HCT116 (cell line): ENCODE measurements around the gene LRRC2. TPM values are rescaled to one million over a fixed set of nuclear protein-coding genes. Genes with fewer than 3 reads are reported as not detected.

Source experiments
- ATAC-seq: fragments of 200-7000 bp; cut with Tn5 transposase; 2 replicates; pipeline ENCODE4 v1.9.1; 2020; ENCODE audit warnings: mild to moderate bottlenecking, moderate library complexity
- BruUV-seq: library from RNA; stranded (reverse); fragments of 400-500 nt; replicated peaks from 2 replicates; lab custom pipeline; 2021; lab: Mats Ljungman, UMichigan
- CTCF ChIA-PET: fragments of 300-600 bp; sonication (Branson Sonifier 250); formaldehyde crosslinking; loops from one replicate; lab custom pipeline; 2021; ENCODE audit warnings: antibody characterized with exemption; lab: Charles Lee
- POLR2A ChIA-PET: fragments of 300-600, 350-600 bp; sonication (Branson Sonifier 250); formaldehyde crosslinking; loops from one replicate; lab custom pipeline; 2021; ENCODE audit warnings: antibody characterized with exemption; lab: Charles Lee
- RAD21 ChIA-PET, 2 experiments: fragments of 300-600 bp; sonication (Branson Sonifier 250); formaldehyde crosslinking; loops; one replicate each; lab custom pipeline; 2023; ENCODE audit warnings: low total read pairs in 2 of 2; ENCODE audit not compliant: uncharacterized antibody in 2 of 2, unreplicated experiment in 2 of 2, low non-redundant PET in 1 of 2; lab: Charles Lee
- DNase-seq: peaks from one replicate; pipeline ENCODE4 v3.0.0-alpha.2; 2010; ENCODE audit warnings: low read depth, low spot score
- H2AFZ ChIP-seq: fragments of 200-600 bp; shearing (Covaris generic), sonication (generic); 2 replicates; pipeline ENCODE4 v1.6.1; 2017; ENCODE audit warnings: low read depth, mixed run types, mixed read lengths, antibody characterized with exemption, low read length; ENCODE audit not compliant: poor library complexity, severe bottlenecking
- H3K27ac ChIP-seq: 2 replicates; pipeline ENCODE4 v1.5.1; 2012; ENCODE audit warnings: low read depth, low read length
- H3K27me3 ChIP-seq: fragments of 200-600 bp; sonication (generic); 2 replicates; pipeline ENCODE4 v1.6.1; 2016; ENCODE audit warnings: mixed run types, low read length, mixed read lengths; ENCODE audit not compliant: insufficient read depth
- H3K36me3 ChIP-seq, 2 experiments: fragments of 200-500 bp in 1 of 2; fragments of 200-600 bp in 1 of 2; sonication (Bioruptor generic) in 1 of 2; sonication (generic) in 1 of 2; 2 replicates each; pipeline versions ENCODE4 v1.5.1 to v1.6.1; 2014 to 2016; ENCODE audit warnings: low read length in 2 of 2, inconsistent platforms in 1 of 2, mixed read lengths in 1 of 2, mixed run types in 1 of 2; ENCODE audit not compliant: insufficient read depth in 2 of 2, control insufficient read depth in 1 of 2
- H3K4me1 ChIP-seq, 2 experiments: fragments of 200-600 bp in 1 of 2; sonication (generic) in 1 of 2; 2 replicates each; pipeline versions ENCODE4 v1.5.1 to v1.6.1; 2012 to 2017; ENCODE audit warnings: low read length in 2 of 2, inconsistent platforms in 1 of 2, mild to moderate bottlenecking in 1 of 2, mixed read lengths in 1 of 2, mixed run types in 1 of 2, moderate library complexity in 1 of 2; ENCODE audit not compliant: insufficient read depth in 2 of 2, control insufficient read depth in 1 of 2
- H3K4me2 ChIP-seq: fragments of 200-600 bp; sonication (generic); 2 replicates; pipeline ENCODE4 v1.6.1; 2017; ENCODE audit warnings: mixed run types, low read length, mixed read lengths
- H3K4me3 ChIP-seq, 2 experiments: fragments of 200-600 bp in 1 of 2; sonication (generic) in 1 of 2; replicated peaks in 1 of 2; 2 replicates each; pipeline ENCODE4 v1.5.1; 2011 to 2016; ENCODE audit warnings: low read length in 2 of 2, control low read depth in 1 of 2, low read depth in 1 of 2, mild to moderate bottlenecking in 1 of 2, mixed read lengths in 1 of 2, mixed run types in 1 of 2
- H3K79me2 ChIP-seq: fragments of 200-600 bp; sonication (generic); 2 replicates; pipeline ENCODE4 v1.6.1; 2017; ENCODE audit warnings: mild to moderate bottlenecking, mixed run types, low read length, moderate library complexity, mixed read lengths; ENCODE audit not compliant: insufficient read depth
- H3K9ac ChIP-seq: fragments of 200-600 bp; sonication (generic); 2 replicates; pipeline ENCODE4 v1.6.1; 2016; ENCODE audit warnings: low read length, mixed read lengths
- H3K9me2 ChIP-seq: fragments of 200-600 bp; sonication (generic), shearing (Covaris generic); 2 replicates; pipeline ENCODE4 v1.6.1; 2017; ENCODE audit warnings: mixed run types, mild to moderate bottlenecking, moderate library complexity; ENCODE audit not compliant: insufficient read depth
- H3K9me3 ChIP-seq, 2 experiments: fragments of 200-500 bp in 1 of 2; fragments of 200-600 bp in 1 of 2; sonication (Bioruptor generic) in 1 of 2; sonication (generic) in 1 of 2; 2 replicates each; pipeline ENCODE4 v1.6.1; 2014 to 2017; ENCODE audit warnings: low read length in 2 of 2, mixed read lengths in 2 of 2, inconsistent platforms in 1 of 2, low read depth in 1 of 2, mild to moderate bottlenecking in 1 of 2, mixed run types in 1 of 2, moderate library complexity in 1 of 2; ENCODE audit not compliant: control insufficient read depth in 1 of 2, insufficient read depth in 1 of 2
- H4K20me1 ChIP-seq: fragments of 200-600 bp; sonication (generic), shearing (Covaris generic); 2 replicates; pipeline ENCODE4 v1.6.1; 2017; ENCODE audit warnings: mixed run types, mild to moderate bottlenecking, moderate library complexity; ENCODE audit not compliant: insufficient read depth
- CEBPB ChIP-seq: IDR thresholded peaks from 2 replicates; pipeline ENCODE4 v1.6.1; 2012; ENCODE audit warnings: low read depth
- EGR1 ChIP-seq: IDR thresholded peaks from 2 replicates; pipeline ENCODE4 v1.6.1; 2012; ENCODE audit warnings: low read depth
- EZH2 ChIP-seq: fragments of 200-600 bp; sonication (generic); IDR thresholded peaks from 2 replicates; pipeline ENCODE4 v1.6.1; 2017; ENCODE audit warnings: antibody characterized with exemption, mixed run types
- EZH2phosphoT487 ChIP-seq: fragments of 200-600 bp; IDR thresholded peaks from 2 replicates; pipeline ENCODE4 v1.6.1; 2018; ENCODE audit warnings: antibody characterized with exemption, borderline replicate concordance
- JUND ChIP-seq: IDR thresholded peaks from 2 replicates; pipeline ENCODE4 v1.6.1; 2012
- POLR2AphosphoS5 ChIP-seq: IDR thresholded peaks from 2 replicates; pipeline ENCODE4 v1.6.1; 2011; ENCODE audit warnings: mild to moderate bottlenecking, low read depth, low read length, moderate library complexity
- SP1 ChIP-seq: IDR thresholded peaks from 2 replicates; pipeline ENCODE4 v1.6.1; 2012; ENCODE audit warnings: low read depth
- TCF7L2 ChIP-seq: IDR thresholded peaks from 2 replicates; pipeline ENCODE4 v1.7.0; 2011; ENCODE audit warnings: borderline replicate concordance, inconsistent platforms; ENCODE audit not compliant: insufficient read depth, insufficient read length; ENCODE audit errors: extremely low read depth
- ZFX ChIP-seq: fragments of 450-650 bp; IDR thresholded peaks from 2 replicates; pipeline ENCODE4 v1.6.1; 2017
- ZNF274 ChIP-seq: fragments of 200-500 bp; sonication (Bioruptor generic); IDR thresholded peaks from 2 replicates; pipeline ENCODE4 v1.6.1; 2014; ENCODE audit warnings: mild to moderate bottlenecking, low read depth, low read length, inconsistent platforms
- intact Hi-C: fragments of 100-400 bp; cut with micrococcal nuclease; formaldehyde crosslinking; loops from 2 replicates; pipeline ENCODE4 v1.10.0; 2022
- total RNA-seq: library from RNA; stranded (reverse); gene quantifications from one replicate; pipeline ENCODE4 v1.2.1, GENCODE V29; 2021; ENCODE audit not compliant: unreplicated experiment
- TF ChIP-seq, protein P1 (sequence below): IDR thresholded peaks from 2 replicates; pipeline ENCODE4 v1.6.1; 2012
- TF ChIP-seq, protein P2 (sequence below): IDR thresholded peaks from 2 replicates; pipeline ENCODE4 v1.6.1; 2012
- TF ChIP-seq, protein P3 (sequence below): IDR thresholded peaks from 2 replicates; pipeline ENCODE4 v1.6.1; 2011; ENCODE audit warnings: mild to moderate bottlenecking, low read length, moderate library complexity; ENCODE audit not compliant: insufficient replicate concordance; ENCODE audit errors: extremely low read depth
- TF ChIP-seq, protein P4 (sequence below), 3 experiments: fragments of 200-600 bp in 1 of 3; sonication (generic) in 1 of 3; IDR thresholded peaks in 2 of 3; conservative IDR thresholded peaks in 1 of 3; 2 replicates each; pipeline ENCODE4 v1.5.1; 2012 to 2017; ENCODE audit warnings: low read depth in 2 of 3, low read length in 2 of 3, antibody characterized with exemption in 1 of 3, borderline replicate concordance in 1 of 3, control low read depth in 1 of 3, mild to moderate bottlenecking in 1 of 3, mixed read lengths in 1 of 3, mixed run types in 1 of 3, moderate library complexity in 1 of 3; ENCODE audit not compliant: insufficient read depth in 1 of 3

Gene LRRC2
- total RNA-seq, 1 experiment from 2014 or later, result not detected

DNA sequence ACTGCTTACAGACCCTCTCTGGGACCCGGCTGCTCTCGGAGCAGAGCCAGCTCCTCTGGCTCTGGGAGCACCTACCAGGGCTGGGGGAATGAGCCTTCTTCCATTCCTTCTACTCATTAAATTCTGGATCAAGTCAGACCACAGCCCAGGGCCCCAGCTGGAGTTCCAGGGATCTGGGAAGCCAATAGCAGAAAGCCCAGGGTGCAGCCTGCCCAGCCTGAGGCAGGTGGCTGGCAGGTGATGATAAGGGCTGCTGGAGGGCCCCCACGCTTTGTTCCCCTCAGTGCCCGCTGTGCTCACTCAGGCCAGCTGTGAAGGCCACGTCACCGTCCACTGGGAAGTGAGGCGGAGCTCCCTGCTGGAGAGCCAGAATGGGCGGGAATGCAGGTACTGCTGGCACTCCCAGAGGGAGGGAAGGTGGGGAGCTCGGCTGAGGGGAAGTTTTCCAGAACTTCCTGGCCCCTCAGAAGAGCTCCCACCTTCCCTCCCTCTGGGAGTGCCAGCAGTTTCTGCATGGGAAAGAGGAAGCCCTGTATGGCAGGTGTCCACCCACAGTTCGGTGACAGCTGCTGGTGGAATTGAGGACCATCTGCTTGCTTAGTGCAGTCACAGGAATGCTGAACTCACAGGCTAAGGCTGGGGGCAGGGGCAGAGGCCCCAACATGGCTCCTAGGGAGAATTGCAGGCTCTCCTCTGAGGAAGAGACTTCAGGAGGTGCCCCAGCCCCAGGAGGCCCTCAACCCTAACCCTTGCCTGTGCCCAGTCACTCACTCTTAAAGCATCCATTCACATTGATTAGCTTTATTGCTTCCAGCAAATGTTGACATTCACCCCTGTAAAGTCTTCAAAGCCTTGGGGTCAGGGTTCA, 81.0 kb downstream of the LRRC2 start:
- H3K4me1 ChIP-seq, result peaks cover 0 to 10% of the 10 kb centered on the region in 2 experiments; a peak in 1 of 4 replicates
- ChIA-PET RAD21 (no interaction called here), CTCF (interaction anchor here (1.6 to 2.4 kb wide), 2 partner anchors 73 to 145 kb away, joined by 4 to 9 read pairs; no protein-coding TSS in a partner anchor), POLR2A (no interaction called here)
- no peak overlapping the region for H3K4me2 ChIP-seq
- no peaks in the 10 kb centered on the region for H3K9me3 ChIP-seq
- H3K27me3 ChIP-seq, result peaks cover 5% of the 10 kb centered on the region; the same call in 1 of the 2 replicates
- no TSS peak for BruUV-seq
- H3K79me2 ChIP-seq, result no peaks in the 10 kb centered on the region
- no peaks in the 10 kb centered on the region for H3K36me3 ChIP-seq
- TF ChIP-seq ZNF274 (no peak), TCF7L2 (no peak), EZH2 (no peak), POLR2AphosphoS5 (no peak)
- TF ChIP-seq, protein P1, sequence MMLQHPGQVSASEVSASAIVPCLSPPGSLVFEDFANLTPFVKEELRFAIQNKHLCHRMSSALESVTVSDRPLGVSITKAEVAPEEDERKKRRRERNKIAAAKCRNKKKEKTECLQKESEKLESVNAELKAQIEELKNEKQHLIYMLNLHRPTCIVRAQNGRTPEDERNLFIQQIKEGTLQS, result no peak
- TF ChIP-seq, protein P2, sequence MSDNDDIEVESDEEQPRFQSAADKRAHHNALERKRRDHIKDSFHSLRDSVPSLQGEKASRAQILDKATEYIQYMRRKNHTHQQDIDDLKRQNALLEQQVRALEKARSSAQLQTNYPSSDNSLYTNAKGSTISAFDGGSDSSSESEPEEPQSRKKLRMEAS, result no peak
- DNase-seq (no peak), ATAC-seq (no peak)
- no peak overlapping the region for H3K27ac ChIP-seq
- intact Hi-C loops, result loop anchor here (5.0 kb wide), 1 partner anchor 412 kb away; no protein-coding TSS in a partner anchor
- H3K9ac ChIP-seq, result no peak overlapping the region
- no peaks in the 10 kb centered on the region for H3K9me2 ChIP-seq
- no peaks in the 10 kb centered on the region for H4K20me1 ChIP-seq
- no peak overlapping the region for H2AFZ ChIP-seq
- no peak overlapping the region for H3K4me3 ChIP-seq

DNA sequence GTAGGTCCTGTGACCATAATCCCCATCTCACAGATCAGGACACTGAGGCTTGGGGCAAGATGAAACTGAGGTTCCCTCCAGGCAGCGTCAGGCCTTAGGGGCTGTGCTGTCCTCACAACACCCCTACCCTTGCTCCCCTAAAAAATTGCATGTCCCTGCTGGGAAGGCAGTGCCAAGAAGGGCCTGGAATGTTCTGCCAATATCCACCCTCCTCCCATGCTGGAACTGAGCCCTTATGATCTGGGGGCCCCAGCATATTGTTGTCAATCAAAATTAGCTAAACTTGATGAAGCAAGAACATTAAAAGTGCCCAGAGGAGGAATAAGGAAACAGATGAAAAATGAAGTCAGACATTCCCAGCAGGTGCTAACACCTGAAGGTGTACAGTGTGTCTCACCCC, 81.7 kb downstream of the LRRC2 start:
- no peaks in the 10 kb centered on the region for H3K79me2 ChIP-seq
- no peak for TF ChIP-seq SP1
- TF ChIP-seq, protein P3, sequence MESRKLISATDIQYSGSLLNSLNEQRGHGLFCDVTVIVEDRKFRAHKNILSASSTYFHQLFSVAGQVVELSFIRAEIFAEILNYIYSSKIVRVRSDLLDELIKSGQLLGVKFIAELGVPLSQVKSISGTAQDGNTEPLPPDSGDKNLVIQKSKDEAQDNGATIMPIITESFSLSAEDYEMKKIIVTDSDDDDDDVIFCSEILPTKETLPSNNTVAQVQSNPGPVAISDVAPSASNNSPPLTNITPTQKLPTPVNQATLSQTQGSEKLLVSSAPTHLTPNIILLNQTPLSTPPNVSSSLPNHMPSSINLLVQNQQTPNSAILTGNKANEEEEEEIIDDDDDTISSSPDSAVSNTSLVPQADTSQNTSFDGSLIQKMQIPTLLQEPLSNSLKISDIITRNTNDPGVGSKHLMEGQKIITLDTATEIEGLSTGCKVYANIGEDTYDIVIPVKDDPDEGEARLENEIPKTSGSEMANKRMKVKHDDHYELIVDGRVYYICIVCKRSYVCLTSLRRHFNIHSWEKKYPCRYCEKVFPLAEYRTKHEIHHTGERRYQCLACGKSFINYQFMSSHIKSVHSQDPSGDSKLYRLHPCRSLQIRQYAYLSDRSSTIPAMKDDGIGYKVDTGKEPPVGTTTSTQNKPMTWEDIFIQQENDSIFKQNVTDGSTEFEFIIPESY, result no peak
- TF ChIP-seq ZFX, result no peak
- TF ChIP-seq CEBPB, result no peak
- TF ChIP-seq, protein P4, sequence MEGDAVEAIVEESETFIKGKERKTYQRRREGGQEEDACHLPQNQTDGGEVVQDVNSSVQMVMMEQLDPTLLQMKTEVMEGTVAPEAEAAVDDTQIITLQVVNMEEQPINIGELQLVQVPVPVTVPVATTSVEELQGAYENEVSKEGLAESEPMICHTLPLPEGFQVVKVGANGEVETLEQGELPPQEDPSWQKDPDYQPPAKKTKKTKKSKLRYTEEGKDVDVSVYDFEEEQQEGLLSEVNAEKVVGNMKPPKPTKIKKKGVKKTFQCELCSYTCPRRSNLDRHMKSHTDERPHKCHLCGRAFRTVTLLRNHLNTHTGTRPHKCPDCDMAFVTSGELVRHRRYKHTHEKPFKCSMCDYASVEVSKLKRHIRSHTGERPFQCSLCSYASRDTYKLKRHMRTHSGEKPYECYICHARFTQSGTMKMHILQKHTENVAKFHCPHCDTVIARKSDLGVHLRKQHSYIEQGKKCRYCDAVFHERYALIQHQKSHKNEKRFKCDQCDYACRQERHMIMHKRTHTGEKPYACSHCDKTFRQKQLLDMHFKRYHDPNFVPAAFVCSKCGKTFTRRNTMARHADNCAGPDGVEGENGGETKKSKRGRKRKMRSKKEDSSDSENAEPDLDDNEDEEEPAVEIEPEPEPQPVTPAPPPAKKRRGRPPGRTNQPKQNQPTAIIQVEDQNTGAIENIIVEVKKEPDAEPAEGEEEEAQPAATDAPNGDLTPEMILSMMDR (IDR thresholded peaks at IDR 0.05 in 2 of 3, conservative IDR thresholded peaks at IDR 0.05 in 1 of 3; ENCODE audit: borderline replicate concordance in 1 of 3, insufficient read depth in 1 of 3, low read depth in 2 of 3, low read length in 2 of 3), result no peak
- TF ChIP-seq EGR1, result no peak
- no peak for TF ChIP-seq EZH2phosphoT487
- TF ChIP-seq JUND, result no peak
- no peak for TF ChIP-seq TCF7L2

More for the DNA sequence above, 81.7 kb downstream of the LRRC2 start:
- H3K4me2 ChIP-seq, result no peak overlapping the region
- H3K36me3 ChIP-seq, result no peaks in the 10 kb centered on the region
- H3K27me3 ChIP-seq, result peaks cover 7% of the 10 kb centered on the region; the same call in 1 of the 2 replicates
- H3K9me2 ChIP-seq, result no peaks in the 10 kb centered on the region
- no TSS peak for BruUV-seq
- H3K9me3 ChIP-seq, result no peaks in the 10 kb centered on the region
- no peak overlapping the region for H3K27ac ChIP-seq
- ATAC-seq, result no peak
- RAD21 ChIA-PET, result no interaction called here
- H3K4me3 ChIP-seq, result no peak overlapping the region
- H3K4me1 ChIP-seq, result peaks cover 0 to 9% of the 10 kb centered on the region in 2 experiments; a peak in 1 of 4 replicates
- no peak overlapping the region for H2AFZ ChIP-seq
- H3K9ac ChIP-seq, result no peak overlapping the region
- no peaks in the 10 kb centered on the region for H4K20me1 ChIP-seq
- no peak for DNase-seq
- POLR2A ChIA-PET, result no interaction called here
- intact Hi-C loops, result no loop called here
- CTCF ChIA-PET, result interaction anchor here (1.6 to 2.4 kb wide), 2 partner anchors 74 to 146 kb away, joined by 4 to 9 read pairs; no protein-coding TSS in a partner anchor
